ENCODE results near the gene NAT9.

The NAT9 gene

DNA sequence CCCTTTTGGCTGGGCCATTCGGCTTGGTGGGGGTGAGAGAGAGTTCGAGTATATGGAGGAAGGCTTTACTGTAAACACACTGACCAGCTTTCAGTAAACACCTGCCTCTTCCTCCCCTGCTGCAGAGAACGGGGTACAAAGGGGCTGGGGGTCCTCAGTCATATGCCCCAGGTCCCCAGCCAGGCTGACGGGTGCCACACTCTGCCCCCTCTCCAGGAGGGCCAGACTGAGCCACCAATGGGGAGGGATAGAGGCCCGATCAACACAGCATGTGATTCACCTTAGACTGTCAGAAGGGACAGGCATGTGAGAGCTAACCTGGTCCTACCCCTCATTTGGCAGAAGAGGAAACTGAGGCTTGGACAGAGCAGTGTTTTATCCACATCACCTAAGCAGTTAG, 14.7 kb downstream of the NAT9 start:
- DNase-seq (ENCODE audit: low spot score): no peak

DNA sequence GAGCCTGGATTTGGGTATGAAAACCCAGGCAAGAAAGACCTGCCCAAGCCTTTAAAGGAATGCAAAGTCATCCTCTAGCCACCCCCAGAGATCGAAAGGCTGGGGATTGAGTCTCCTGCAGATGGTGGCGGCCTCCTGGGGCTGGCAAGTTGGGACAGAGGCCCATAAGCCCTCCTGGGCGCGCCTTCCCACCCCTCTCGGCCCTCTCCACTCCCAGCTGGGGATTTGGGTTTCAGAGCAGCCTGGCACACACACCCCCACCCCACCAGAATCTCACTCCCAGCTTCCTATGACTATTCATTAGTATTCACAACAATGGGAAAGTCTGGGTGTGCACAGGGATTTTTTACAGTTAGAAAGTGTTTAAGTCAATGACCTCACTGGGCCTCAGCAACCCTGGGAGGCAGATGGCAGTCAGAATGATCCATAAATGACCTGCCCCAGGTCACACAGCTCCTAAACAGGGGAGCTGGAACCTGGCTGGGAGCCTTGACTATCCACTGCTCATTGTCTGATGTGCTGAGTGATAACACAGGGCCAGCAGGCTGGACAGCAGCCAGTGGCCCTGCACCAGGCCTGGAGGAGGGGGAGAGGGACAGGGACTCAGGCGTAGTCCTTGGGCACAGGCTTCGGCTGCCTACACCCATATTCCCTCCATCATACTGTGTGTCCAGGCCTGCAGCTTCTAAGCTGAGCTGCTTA, 15.6 kb downstream of the NAT9 start:
- no peak for DNase-seq (ENCODE audit: low spot score)

GRCh38 chr17:74759941-74760340, 16.2 kb downstream of the NAT9 start:
- DNase-seq (ENCODE audit: low spot score): no peak

DNA sequence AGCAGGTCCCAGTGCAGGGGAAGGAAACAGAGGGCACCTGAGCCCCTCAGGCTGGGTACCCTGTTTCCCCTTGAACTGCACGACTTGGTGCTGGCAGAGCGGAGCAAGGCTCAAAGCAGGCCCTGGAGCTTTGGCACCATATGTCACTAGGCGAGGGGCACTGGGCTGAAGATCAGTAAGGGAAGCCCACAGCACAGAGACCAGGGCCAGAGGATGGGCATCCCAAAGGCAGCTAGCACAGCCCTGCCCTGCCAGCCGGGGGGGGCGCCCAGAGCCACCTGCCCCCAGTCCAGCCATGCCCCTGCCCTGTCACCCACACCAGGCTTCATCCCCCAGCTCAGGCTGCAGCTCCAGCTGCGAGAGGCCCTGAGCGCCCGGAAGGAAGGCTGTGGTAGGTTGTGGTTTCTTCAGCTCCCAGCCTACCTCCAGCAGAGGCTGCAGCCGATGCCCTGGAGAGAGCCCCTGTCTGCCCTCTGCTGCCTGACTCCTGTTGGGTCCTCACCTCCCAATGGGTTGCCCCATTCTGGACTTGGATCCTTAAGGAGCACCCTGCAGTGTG, 16.8 kb downstream of the NAT9 start:
- no peak for DNase-seq (ENCODE audit: low spot score)

GRCh38 chr17:74758848-74759168, 17.3 kb downstream of the NAT9 start:
- DNase-seq (ENCODE audit: low spot score): no peak

- no peak for DNase-seq (ENCODE audit: low spot score)
These were observed 18.0 kb downstream of the NAT9 start for GRCh38 chr17:74757931-74758847.

DNA sequence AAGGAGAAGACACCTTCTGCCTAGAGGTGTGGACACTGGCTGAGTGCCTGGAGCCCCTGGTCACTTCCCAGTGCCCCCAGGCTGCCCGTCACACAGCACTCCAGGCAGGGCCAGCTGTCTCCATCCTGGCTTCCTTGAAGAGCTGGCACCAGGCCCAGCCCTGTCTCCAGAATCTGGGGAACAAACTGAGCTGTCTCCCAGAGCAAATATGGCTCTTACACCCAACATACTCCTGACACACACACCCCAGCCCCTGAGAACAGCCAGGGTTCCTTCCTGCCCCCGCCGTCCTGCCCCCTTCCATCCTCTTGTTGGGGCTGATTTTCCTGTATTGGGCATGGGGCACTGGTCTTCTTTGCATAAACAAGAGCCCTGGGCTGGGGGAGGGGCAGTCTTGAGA, 18.6 kb downstream of the NAT9 start:
- DNase-seq (ENCODE audit: low spot score): no peak

DNA sequence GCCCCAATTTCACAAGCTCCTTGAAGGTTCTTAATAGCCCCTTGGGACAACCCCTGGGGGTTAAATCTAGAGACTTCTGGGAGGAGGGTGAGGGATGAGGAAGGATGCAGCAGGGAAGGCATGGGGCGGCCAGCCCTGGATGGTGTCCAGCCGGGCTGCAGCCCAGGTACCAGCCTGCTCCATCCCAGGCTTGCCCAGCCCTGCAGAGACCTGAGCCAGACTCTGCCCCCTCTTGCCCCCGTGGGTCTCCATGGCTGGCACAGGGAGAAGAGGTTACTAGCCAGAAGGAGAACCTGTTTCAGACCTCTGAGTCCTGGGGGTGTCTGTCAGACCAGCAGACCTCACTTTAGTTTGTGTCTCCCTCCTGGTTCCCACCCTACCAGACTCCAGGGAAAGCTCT, 19.3 kb downstream of the NAT9 start:
- no peak for DNase-seq (ENCODE audit: low spot score)

- DNase-seq (ENCODE audit: low spot score): no peak
These were observed 20.6 kb downstream of the NAT9 start for GRCh38 chr17:74755533-74755932.

- no peak for DNase-seq (ENCODE audit: low spot score)
These were observed 21.3 kb downstream of the NAT9 start for GRCh38 chr17:74754832-74755231.

GRCh38 chr17:74752822-74753401, 23.2 kb downstream of the NAT9 start:
- DNase-seq (ENCODE audit: low spot score): no peak

DNA sequence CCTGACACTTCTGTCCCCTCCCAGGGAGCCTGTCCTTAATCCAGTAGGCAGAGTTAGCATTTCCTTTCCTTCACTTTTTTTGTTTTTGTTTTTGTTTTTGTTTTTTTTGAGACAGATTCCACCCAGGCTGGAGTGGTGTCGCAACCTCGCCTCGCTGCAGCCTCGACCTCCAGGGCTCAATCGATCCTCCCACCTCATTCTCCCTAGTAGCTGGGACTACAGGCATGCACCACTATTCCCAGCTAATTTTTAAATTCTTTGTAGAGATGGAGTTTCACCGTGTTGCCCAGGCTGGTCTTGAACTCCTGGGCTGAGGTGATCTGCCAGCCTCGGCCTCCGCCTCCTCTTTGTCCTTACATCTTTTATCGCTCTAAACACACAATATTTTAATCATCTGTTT, 23.7 kb downstream of the NAT9 start:
- DNase-seq (ENCODE audit: low spot score): no peak

GRCh38 chr17:74750327-74751069, 25.6 kb downstream of the NAT9 start:
- no peak for DNase-seq (ENCODE audit: low spot score)

DNA sequence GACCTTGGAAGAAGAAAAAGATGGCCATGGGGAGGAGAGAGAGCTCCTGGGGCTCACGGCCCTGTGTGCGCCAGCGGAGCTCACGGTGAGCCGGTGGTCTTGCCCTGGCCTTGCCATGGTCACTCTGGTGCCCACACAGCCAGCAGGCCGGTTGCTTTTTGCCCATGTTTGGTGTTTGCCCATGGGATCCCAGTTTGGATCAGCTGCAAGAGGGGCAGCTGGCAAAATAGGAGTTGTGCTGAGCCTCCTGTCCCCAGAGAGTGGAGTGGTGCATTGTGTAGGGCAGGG, 26.2 kb downstream of the NAT9 start:
- no peak for DNase-seq (ENCODE audit: low spot score)

- DNase-seq (ENCODE audit: low spot score): peak; percentile 37
These were observed 26.7 kb downstream of the NAT9 start for GRCh38 chr17:74749279-74750038.

- DNase-seq (ENCODE audit: low spot score): peak; percentile 97
These were observed 27.4 kb downstream of the NAT9 start, which contains the start of gene NHERF1 for GRCh38 chr17:74748529-74749278. NHERF1 (plus strand) TSS chr17:74748628; CDS start chr17:74748847, 219 bp downstream.

- no peak for DNase-seq (ENCODE audit: low spot score)
These were observed 27.9 kb downstream of the NAT9 start for GRCh38 chr17:74748279-74748528.

DNA sequence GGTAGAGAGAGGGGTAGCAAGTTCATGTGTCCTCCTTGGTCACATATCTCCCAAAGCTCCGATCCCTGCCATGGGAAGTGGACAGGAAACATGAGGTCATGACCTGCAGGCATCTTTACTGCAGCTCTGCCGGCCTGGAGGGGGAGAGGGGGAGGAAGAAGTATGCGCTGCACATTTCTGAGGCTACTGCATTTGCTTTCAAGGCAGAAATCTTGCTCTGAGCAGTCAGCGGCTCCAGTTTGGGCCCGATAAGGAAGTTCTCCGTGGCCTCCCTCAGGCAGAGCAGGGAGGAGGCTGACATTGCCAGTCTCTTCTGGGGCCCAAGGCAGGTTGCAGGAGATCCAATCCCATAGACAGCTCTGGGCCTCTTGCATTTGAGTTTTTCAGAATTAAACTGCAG, 29.2 kb downstream of the NAT9 start:
- DNase-seq (ENCODE audit: low spot score): no peak

DNA sequence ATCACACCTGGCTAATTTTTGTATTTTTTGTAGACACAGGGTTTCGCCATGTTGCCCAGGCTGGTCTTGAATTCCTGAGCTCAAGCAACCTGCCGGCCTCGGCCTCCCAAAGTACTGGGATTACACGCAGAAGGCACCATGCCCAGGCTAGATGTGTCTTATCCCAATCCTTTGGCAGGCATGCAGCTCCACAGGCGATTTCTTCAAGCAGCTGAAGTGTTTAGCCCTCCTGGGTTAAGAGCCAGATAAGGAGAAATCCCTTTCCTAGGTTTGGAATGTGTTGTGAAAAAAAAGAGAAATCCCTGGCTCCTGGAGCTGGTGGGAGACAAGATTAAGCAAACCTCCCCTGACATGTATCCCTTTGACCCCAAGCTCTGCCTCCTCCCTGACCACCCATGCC, 29.8 kb downstream of the NAT9 start:
- DNase-seq (ENCODE audit: low spot score): no peak

- DNase-seq (ENCODE audit: low spot score): no peak
These were observed 30.5 kb downstream of the NAT9 start for GRCh38 chr17:74745548-74746177.
